IMR-90 (cell line): ENCODE measurements around the gene OAF.

ENCODE experiments used
- MAZ ChIP-seq: IDR thresholded peaks from 2 replicates; pipeline ENCODE4 v1.6.1; 2012; ENCODE audit warnings: low read depth, mild to moderate bottlenecking, low read length, improper control_type of control experiment, moderate library complexity, borderline replicate concordance
- MXI1 ChIP-seq: IDR thresholded peaks from 2 replicates; pipeline ENCODE4 v1.6.1; 2012; ENCODE audit warnings: low read depth, mild to moderate bottlenecking, low read length, moderate library complexity, borderline replicate concordance
- RFX5 ChIP-seq: IDR thresholded peaks from 2 replicates; pipeline ENCODE4 v1.8.0; 2012; ENCODE audit warnings: low read depth, mild to moderate bottlenecking, low read length, moderate library complexity
- TF ChIP-seq, protein P1 (sequence below): conservative IDR thresholded peaks from 2 replicates; pipeline ENCODE4 v1.5.1; 2012; ENCODE audit warnings: mild to moderate bottlenecking, low read depth, low read length, improper control_type of control experiment

DNA sequence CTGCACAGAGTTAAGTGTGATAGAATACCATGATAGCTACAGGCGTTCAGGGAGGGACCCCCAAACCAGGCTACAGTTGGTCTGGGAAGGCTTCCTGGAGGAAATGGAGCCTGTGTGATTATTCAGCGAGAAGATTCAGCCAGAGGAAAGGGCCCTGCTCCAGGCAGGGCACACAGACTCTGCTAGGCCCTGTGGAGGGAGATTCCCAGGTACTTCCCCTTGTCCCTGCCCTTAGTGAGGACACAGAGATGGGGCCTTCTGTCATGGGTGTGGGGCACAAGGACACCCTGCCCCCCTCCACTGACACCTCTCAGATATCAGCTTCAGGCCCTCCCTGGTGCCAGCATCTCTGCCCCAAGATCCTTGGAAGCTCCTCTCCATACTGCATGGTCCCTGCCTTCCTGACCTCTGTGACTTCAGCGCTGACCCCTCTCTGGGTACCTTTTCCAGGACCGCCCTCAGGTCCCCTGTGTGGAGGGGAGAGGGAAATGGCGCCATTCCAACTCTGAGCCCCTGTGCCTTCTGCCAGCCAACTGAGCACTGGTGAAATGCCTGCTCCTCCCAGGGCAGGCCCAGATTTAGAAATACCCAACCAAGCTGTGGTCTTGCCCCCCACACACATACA lies 16.5 kb downstream of the OAF start:
- TF ChIP-seq MXI1, result no peak
- TF ChIP-seq, protein P1, sequence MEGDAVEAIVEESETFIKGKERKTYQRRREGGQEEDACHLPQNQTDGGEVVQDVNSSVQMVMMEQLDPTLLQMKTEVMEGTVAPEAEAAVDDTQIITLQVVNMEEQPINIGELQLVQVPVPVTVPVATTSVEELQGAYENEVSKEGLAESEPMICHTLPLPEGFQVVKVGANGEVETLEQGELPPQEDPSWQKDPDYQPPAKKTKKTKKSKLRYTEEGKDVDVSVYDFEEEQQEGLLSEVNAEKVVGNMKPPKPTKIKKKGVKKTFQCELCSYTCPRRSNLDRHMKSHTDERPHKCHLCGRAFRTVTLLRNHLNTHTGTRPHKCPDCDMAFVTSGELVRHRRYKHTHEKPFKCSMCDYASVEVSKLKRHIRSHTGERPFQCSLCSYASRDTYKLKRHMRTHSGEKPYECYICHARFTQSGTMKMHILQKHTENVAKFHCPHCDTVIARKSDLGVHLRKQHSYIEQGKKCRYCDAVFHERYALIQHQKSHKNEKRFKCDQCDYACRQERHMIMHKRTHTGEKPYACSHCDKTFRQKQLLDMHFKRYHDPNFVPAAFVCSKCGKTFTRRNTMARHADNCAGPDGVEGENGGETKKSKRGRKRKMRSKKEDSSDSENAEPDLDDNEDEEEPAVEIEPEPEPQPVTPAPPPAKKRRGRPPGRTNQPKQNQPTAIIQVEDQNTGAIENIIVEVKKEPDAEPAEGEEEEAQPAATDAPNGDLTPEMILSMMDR, result no peak
- no peak for TF ChIP-seq RFX5
- TF ChIP-seq MAZ, result no peak
